Measurements from ENCODE around the gene OR9G4. TPM values are rescaled to one million over a fixed set of nuclear protein-coding genes. Genes with fewer than 3 reads are reported as not detected.

The OR9G4 gene
- total and polyA plus RNA-seq, 2 of the 13 experiments (the other 11 are each of a cell fraction or from before 2014, with no cell fraction given), result not detected

DNA sequence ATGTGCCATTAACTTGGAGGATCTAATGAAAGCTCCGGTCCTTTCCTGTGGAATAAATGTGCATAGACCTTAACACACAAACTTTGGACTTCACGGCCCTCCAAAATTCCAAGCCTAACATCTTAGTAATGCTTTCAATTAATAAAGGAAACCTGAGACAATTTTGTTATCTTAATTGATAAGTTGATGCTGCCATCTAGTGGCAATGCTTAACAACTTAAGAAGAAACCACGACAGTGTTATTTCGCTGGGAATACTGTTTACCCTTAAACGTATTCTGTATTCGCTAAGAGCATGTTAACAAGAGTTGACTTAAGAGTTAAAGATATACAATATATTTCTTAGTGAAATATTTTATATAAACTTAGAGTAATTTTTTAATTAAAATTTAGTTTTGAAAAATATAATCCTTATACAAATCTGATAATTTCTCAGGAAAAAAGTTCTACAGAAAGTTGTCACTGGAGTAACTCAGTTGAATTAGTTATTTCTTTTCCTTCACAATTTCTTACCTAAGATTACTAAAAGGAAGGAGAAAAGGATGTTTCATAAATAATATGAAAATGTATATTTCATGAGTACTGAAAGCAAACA, 35.0 kb upstream of the OR9G4 start (continued):
- TF ChIP-seq, protein P1, sequence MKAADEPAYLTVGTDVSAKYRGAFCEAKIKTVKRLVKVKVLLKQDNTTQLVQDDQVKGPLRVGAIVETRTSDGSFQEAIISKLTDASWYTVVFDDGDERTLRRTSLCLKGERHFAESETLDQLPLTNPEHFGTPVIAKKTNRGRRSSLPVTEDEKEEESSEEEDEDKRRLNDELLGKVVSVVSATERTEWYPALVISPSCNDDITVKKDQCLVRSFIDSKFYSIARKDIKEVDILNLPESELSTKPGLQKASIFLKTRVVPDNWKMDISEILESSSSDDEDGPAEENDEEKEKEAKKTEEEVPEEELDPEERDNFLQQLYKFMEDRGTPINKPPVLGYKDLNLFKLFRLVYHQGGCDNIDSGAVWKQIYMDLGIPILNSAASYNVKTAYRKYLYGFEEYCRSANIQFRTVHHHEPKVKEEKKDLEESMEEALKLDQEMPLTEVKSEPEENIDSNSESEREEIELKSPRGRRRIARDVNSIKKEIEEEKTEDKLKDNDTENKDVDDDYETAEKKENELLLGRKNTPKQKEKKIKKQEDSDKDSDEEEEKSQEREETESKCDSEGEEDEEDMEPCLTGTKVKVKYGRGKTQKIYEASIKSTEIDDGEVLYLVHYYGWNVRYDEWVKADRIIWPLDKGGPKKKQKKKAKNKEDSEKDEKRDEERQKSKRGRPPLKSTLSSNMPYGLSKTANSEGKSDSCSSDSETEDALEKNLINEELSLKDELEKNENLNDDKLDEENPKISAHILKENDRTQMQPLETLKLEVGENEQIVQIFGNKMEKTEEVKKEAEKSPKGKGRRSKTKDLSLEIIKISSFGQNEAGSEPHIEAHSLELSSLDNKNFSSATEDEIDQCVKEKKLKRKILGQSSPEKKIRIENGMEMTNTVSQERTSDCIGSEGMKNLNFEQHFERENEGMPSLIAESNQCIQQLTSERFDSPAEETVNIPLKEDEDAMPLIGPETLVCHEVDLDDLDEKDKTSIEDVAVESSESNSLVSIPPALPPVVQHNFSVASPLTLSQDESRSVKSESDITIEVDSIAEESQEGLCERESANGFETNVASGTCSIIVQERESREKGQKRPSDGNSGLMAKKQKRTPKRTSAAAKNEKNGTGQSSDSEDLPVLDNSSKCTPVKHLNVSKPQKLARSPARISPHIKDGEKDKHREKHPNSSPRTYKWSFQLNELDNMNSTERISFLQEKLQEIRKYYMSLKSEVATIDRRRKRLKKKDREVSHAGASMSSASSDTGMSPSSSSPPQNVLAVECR (CRISPR knock-in tag; IDR thresholded peaks at IDR 0.05; ENCODE audit: borderline replicate concordance), result no peak
- TF ChIP-seq ZNF619 (CRISPR knock-in tag; IDR thresholded peaks at IDR 0.05), result no peak
- no peak for TF ChIP-seq MBD4 (IDR thresholded peaks at IDR 0.05; ENCODE audit: borderline replicate concordance, low read length)
- no peak for TF ChIP-seq GFI1 (CRISPR knock-in tag; IDR thresholded peaks at IDR 0.05; ENCODE audit: borderline replicate concordance)
- no peak for TF ChIP-seq NFRKB (IDR thresholded peaks at IDR 0.05)
- TF ChIP-seq PRDM15 (CRISPR knock-in tag; IDR thresholded peaks at IDR 0.05), result no peak
- 0 out of 2 replicates have a peak, but pooled peaks have one; percentile 23 for TF ChIP-seq MIXL1 (CRISPR knock-in tag; IDR thresholded peaks at IDR 0.05)
